ENCODE results near the gene OSBPL5.

Gene OSBPL5

GRCh38 chr11:3145206-3145520, 19.9 kb downstream of the OSBPL5 start:
- TF ChIP-seq, protein P1, sequence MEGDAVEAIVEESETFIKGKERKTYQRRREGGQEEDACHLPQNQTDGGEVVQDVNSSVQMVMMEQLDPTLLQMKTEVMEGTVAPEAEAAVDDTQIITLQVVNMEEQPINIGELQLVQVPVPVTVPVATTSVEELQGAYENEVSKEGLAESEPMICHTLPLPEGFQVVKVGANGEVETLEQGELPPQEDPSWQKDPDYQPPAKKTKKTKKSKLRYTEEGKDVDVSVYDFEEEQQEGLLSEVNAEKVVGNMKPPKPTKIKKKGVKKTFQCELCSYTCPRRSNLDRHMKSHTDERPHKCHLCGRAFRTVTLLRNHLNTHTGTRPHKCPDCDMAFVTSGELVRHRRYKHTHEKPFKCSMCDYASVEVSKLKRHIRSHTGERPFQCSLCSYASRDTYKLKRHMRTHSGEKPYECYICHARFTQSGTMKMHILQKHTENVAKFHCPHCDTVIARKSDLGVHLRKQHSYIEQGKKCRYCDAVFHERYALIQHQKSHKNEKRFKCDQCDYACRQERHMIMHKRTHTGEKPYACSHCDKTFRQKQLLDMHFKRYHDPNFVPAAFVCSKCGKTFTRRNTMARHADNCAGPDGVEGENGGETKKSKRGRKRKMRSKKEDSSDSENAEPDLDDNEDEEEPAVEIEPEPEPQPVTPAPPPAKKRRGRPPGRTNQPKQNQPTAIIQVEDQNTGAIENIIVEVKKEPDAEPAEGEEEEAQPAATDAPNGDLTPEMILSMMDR (IDR thresholded peaks at IDR 0.05): no peak

- TF ChIP-seq, protein P1 (IDR thresholded peaks at IDR 0.05): no peak
Measured at GRCh38 chr11:3144296-3145205, 20.6 kb downstream of the OSBPL5 start.

DNA sequence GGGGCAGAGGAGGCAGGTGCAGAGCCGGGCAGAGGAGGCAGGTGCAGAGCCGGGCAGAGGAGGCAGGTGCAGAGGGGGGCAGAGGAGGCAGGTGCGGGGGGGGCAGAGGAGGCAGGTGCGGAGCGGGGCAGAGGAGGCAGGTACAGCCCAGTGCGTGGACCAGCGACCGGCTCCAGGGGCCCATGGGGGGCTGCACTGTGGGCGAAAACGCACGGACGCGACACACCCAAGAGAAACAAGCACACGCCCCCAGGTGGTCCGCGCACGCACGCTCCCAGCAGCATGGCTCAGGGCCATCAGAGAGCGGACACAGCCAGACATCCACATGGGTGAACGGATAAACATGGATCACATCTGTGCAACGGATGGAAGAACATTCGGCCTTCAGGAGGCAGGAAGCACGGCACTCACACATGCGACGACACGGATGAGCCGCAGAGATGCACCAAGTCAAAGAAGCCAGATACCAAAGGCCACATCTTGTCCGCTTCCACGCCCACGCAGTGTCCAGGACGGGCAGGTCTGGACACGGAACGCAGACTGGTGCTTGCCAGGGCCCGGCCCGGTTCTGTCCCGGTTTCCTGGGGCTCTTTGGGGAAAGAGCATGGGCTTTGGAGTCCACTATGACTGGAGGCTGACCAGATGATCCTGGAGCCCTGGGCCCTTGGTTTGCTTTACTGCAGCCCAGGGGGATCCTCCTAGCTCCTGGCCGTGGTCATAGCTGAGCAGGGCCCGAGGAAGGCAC, 21.8 kb downstream of the OSBPL5 start:
- TF ChIP-seq, protein P1 (IDR thresholded peaks at IDR 0.05): no peak

GRCh38 chr11:3140291-3140603, 24.9 kb downstream of the OSBPL5 start:
- TF ChIP-seq, protein P1 (IDR thresholded peaks at IDR 0.05): no peak

GRCh38 chr11:3139481-3140290, 25.4 kb downstream of the OSBPL5 start:
- TF ChIP-seq, protein P1 (IDR thresholded peaks at IDR 0.05): no peak

DNA sequence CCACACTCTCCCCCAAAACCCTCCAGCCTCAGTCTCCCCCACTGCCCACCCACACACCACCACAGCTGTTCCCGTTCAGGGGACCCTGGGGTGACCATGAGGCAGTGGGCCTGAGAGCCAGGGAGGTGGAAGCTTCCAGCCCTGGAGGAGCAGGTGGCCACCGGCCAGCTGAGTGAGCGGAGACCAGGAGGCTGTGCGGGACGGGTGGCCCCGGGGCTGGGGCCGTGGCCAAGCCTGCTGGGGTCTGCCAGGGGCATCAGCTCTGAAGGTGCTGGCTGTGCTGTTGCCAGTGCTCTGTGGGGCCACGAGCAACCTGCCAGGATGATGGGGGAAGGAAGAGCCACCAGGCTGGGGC, 26.0 kb downstream of the OSBPL5 start:
- TF ChIP-seq, protein P1 (IDR thresholded peaks at IDR 0.05): no peak
